IMR-90 (cell line): ENCODE data around the gene LAPTM5. TPM values are rescaled to one million over a fixed set of nuclear protein-coding genes. Genes with fewer than 3 reads are reported as not detected.

Experiments
- ATAC-seq: fragments of 200-7000 bp; cut with Tn5 transposase; 2 replicates; pipeline ENCODE4 v1.9.1; 2020; ENCODE audit warnings: low read depth, mild to moderate bottlenecking, moderate library complexity
- BruUV-seq: library from RNA; stranded (reverse); fragments of 400-500 nt; replicated peaks from 2 replicates; lab custom pipeline; 2021; lab: Mats Ljungman, UMichigan
- CTCF ChIA-PET: fragments of 300-600 bp; formaldehyde crosslinking; extraction: SDS; loops from one replicate; lab custom pipeline; 2021; ENCODE audit warnings: antibody characterized with exemption; lab: Yijun Ruan, JAX
- POLR2A ChIA-PET: fragments of 300-600 bp; sonication (Branson Sonifier 250); formaldehyde crosslinking; loops from one replicate; lab custom pipeline; 2022; ENCODE audit warnings: antibody characterized with exemption; ENCODE audit not compliant: unreplicated experiment; lab: Charles Lee
- DNase-seq: peaks from one replicate; pipeline ENCODE4 v3.0.0; 2013
- H2AFZ ChIP-seq: replicated peaks from 2 replicates; pipeline ENCODE3; 2013; ENCODE audit warnings: low read length, mild to moderate bottlenecking; ENCODE audit not compliant: poor library complexity
- H2AK5ac ChIP-seq: 2 replicates; pipeline ENCODE4 v1.6.1; 2013; ENCODE audit warnings: low read depth, low read length, inconsistent platforms
- H2AK9ac ChIP-seq: replicated peaks from 2 replicates; pipeline ENCODE3; 2013; ENCODE audit warnings: mild to moderate bottlenecking, low read depth, low read length, moderate library complexity; ENCODE audit not compliant: poor library complexity
- H2BK120ac ChIP-seq: 2 replicates; pipeline ENCODE4 v1.6.1; 2013; ENCODE audit warnings: low read depth, low read length, inconsistent platforms
- H2BK15ac ChIP-seq: 3 replicates; pipeline ENCODE4 v1.6.1; 2013; ENCODE audit warnings: low read depth, low read length, inconsistent platforms
- H2BK20ac ChIP-seq: 2 replicates; pipeline ENCODE4 v1.6.1; 2013; ENCODE audit warnings: low read depth, mild to moderate bottlenecking, inconsistent platforms, low read length, moderate library complexity
- H2BK5ac ChIP-seq: 2 replicates; pipeline ENCODE4 v1.6.1; 2013; ENCODE audit warnings: mild to moderate bottlenecking, low read depth, low read length, inconsistent platforms; ENCODE audit not compliant: poor library complexity, severe bottlenecking
- H3K14ac ChIP-seq: replicated peaks from 2 replicates; pipeline ENCODE4 v1.6.1; 2013; ENCODE audit warnings: low read depth, low read length, inconsistent platforms
- H3K18ac ChIP-seq: 2 replicates; pipeline ENCODE4 v1.6.1; 2013; ENCODE audit warnings: low read depth, low read length, control low read depth
- H3K23ac ChIP-seq: 2 replicates; pipeline ENCODE4 v1.6.1; 2013; ENCODE audit warnings: low read depth, low read length, inconsistent platforms
- H3K27ac ChIP-seq: 2 replicates; pipeline ENCODE4 v1.5.1; 2013; ENCODE audit warnings: mild to moderate bottlenecking, control low read depth, low read length; ENCODE audit not compliant: insufficient read depth
- H3K27me3 ChIP-seq: 2 replicates; pipeline ENCODE4 v1.6.1; 2013; ENCODE audit warnings: low read length; ENCODE audit not compliant: control insufficient read depth, insufficient read depth
- H3K36me3 ChIP-seq: 2 replicates; pipeline ENCODE4 v1.6.1; 2013; ENCODE audit warnings: low read length, mixed read lengths; ENCODE audit not compliant: control insufficient read depth, insufficient read depth
- H3K4ac ChIP-seq: 2 replicates; pipeline ENCODE4 v1.6.1; 2013; ENCODE audit warnings: low read depth, low read length, inconsistent platforms
- H3K4me1 ChIP-seq: 2 replicates; pipeline ENCODE4 v1.6.1; 2013; ENCODE audit warnings: low read length, mixed read lengths; ENCODE audit not compliant: control insufficient read depth, insufficient read depth
- H3K4me2 ChIP-seq: 2 replicates; pipeline ENCODE4 v1.6.1; 2013; ENCODE audit warnings: low read depth, mild to moderate bottlenecking, control low read depth, low read length, moderate library complexity
- H3K4me3 ChIP-seq: 2 replicates; pipeline ENCODE4 v1.5.1; 2013; ENCODE audit warnings: low read depth, mild to moderate bottlenecking, control low read depth, low read length, moderate library complexity; ENCODE audit not compliant: insufficient read depth
- H3K56ac ChIP-seq: 2 replicates; pipeline ENCODE4 v1.6.1; 2013; ENCODE audit warnings: low read length, inconsistent platforms; ENCODE audit not compliant: insufficient read depth; ENCODE audit errors: extremely low read depth
- H3K79me1 ChIP-seq, 2 experiments: 2 replicates each; pipeline ENCODE4 v1.6.1; 2013; ENCODE audit warnings: low read length in 2 of 2, inconsistent platforms in 1 of 2, low read depth in 1 of 2
- H3K9ac ChIP-seq: 2 replicates; pipeline ENCODE4 v1.6.1; 2013; ENCODE audit warnings: low read depth, low read length, control low read depth
- H3K9me1 ChIP-seq: 2 replicates; pipeline ENCODE4 v1.6.1; 2013; ENCODE audit warnings: low read length, inconsistent platforms; ENCODE audit not compliant: insufficient read depth
- H3K9me3 ChIP-seq: 2 replicates; pipeline ENCODE4 v1.6.1; 2013; ENCODE audit warnings: low read length; ENCODE audit not compliant: control insufficient read depth, insufficient read depth
- H4K20me1 ChIP-seq: 2 replicates; pipeline ENCODE4 v1.6.1; 2013; ENCODE audit warnings: low read length, inconsistent platforms; ENCODE audit not compliant: insufficient read depth
- H4K5ac ChIP-seq: 2 replicates; pipeline ENCODE4 v1.6.1; 2013; ENCODE audit warnings: mild to moderate bottlenecking, low read depth, low read length, control low read depth
- H4K8ac ChIP-seq, 2 experiments: 2 replicates each; pipeline ENCODE4 v1.6.1; 2013; ENCODE audit warnings: low read depth in 2 of 2, low read length in 2 of 2, control low read depth in 1 of 2, inconsistent platforms in 1 of 2
- H4K91ac ChIP-seq: 2 replicates; pipeline ENCODE4 v1.6.1; 2013; ENCODE audit warnings: low read depth, low read length, inconsistent platforms; ENCODE audit not compliant: insufficient read depth
- CHD1 ChIP-seq: IDR thresholded peaks from 2 replicates; pipeline ENCODE4 v1.6.1; 2012; ENCODE audit warnings: low read depth, low read length, improper control_type of control experiment
- CTCF ChIP-seq: conservative IDR thresholded peaks from 2 replicates; pipeline ENCODE4 v1.5.1; 2012; ENCODE audit warnings: mild to moderate bottlenecking, low read depth, low read length, improper control_type of control experiment
- ELK1 ChIP-seq: fragments of 150-350 bp; IDR thresholded peaks from 2 replicates; pipeline ENCODE4 v1.6.1; 2016; ENCODE audit warnings: low read depth, mild to moderate bottlenecking, low read length, moderate library complexity, borderline replicate concordance
- MAFK ChIP-seq: IDR thresholded peaks from 2 replicates; pipeline ENCODE4 v1.6.1; 2012; ENCODE audit warnings: low read depth, low read length, improper control_type of control experiment
- MXI1 ChIP-seq: IDR thresholded peaks from 2 replicates; pipeline ENCODE4 v1.6.1; 2012; ENCODE audit warnings: low read depth, mild to moderate bottlenecking, low read length, moderate library complexity, borderline replicate concordance
- NFE2L2 ChIP-seq: fragments of 150-350 bp; IDR thresholded peaks from 2 replicates; pipeline ENCODE4 v1.6.1; 2016; ENCODE audit warnings: low read depth, mild to moderate bottlenecking, low read length
- POLR2A ChIP-seq: IDR thresholded peaks from 2 replicates; pipeline ENCODE4 v1.6.1; 2012; ENCODE audit warnings: mild to moderate bottlenecking, low read depth, low read length
- RAD21 ChIP-seq: IDR thresholded peaks from 2 replicates; pipeline ENCODE4 v1.6.1; 2012; ENCODE audit warnings: low read length, improper control_type of control experiment
- RCOR1 ChIP-seq: IDR thresholded peaks from 2 replicates; pipeline ENCODE4 v1.6.1; 2012; ENCODE audit warnings: mild to moderate bottlenecking, low read length, improper control_type of control experiment; ENCODE audit not compliant: insufficient replicate concordance
- RFX5 ChIP-seq: IDR thresholded peaks from 2 replicates; pipeline ENCODE4 v1.8.0; 2012; ENCODE audit warnings: low read depth, mild to moderate bottlenecking, low read length, moderate library complexity
- SMC3 ChIP-seq: fragments of 150-350 bp; IDR thresholded peaks from 2 replicates; pipeline ENCODE4 v1.6.1; 2016; ENCODE audit warnings: low read depth, mild to moderate bottlenecking, antibody characterized with exemption, low read length, moderate library complexity
- USF2 ChIP-seq: fragments of 150-350 bp; IDR thresholded peaks from 2 replicates; pipeline ENCODE4 v1.6.1; 2017; ENCODE audit warnings: mild to moderate bottlenecking, antibody characterized with exemption, low read length, low read depth
- WGBS, 2 experiments: methylation state at CpG; one replicate each; pipeline versions ENCODE4 v1.1.5 to v1.1.7; 2013; ENCODE audit warnings: missing lambda C conversion rate in 2 of 2; ENCODE audit not compliant: insufficient read length in 1 of 2; ENCODE audit errors: extremely low coverage in 2 of 2; 5-methylcytosine and 5-hydroxymethylcytosine counted together
- dilution Hi-C: fragments of 300-500 bp; cut with HindIII; formaldehyde crosslinking; loops from one replicate; pipeline ENCODE4 v1.14.3; 2018; ENCODE audit warnings: low sequenced_read_pairs; ENCODE audit not compliant: unreplicated experiment
- in situ Hi-C: fragments of 300-500 bp; cut with MboI; formaldehyde crosslinking; loops from 3 replicates; pipeline ENCODE4 v1.14.3; 2019; ENCODE audit warnings: low sequenced_read_pairs, inconsistent platforms, mixed read lengths
- intact Hi-C: fragments of 100-400 bp; cut with micrococcal nuclease; formaldehyde crosslinking; loops from 2 replicates; pipeline ENCODE4 v1.10.0; 2022
- polyA plus RNA-seq, 3 experiments: library from polyadenylated mRNA; depleted of rRNA; stranded (reverse); fragments of >200 nt; gene quantifications; 2 replicates each; pipeline ENCODE4 v1.2.3, GENCODE V29; 2012; ENCODE audit warnings: low replicate concordance in 1 of 3
- total RNA-seq: library from RNA; depleted of rRNA; stranded (reverse); fragments of >200 nt; gene quantifications from 2 replicates; pipeline ENCODE4 v1.2.3, GENCODE V29; 2012

The LAPTM5 gene
- total and polyA plus RNA-seq, 2 of the 4 experiments (the other 2 are of a cell fraction), result 0.09 TPM; not detected in 1

- Histone ChIP-seq H3K14ac (no peak overlapping the region), H3K23ac (no peak overlapping the region), H3K18ac (no peak overlapping the region), H3K36me3 (no peaks in the 10 kb centered on the region), H2AK5ac (no peak overlapping the region), H2AFZ (peak overlapping the region; percentile 39), H3K4me3 (no peak overlapping the region), H3K9ac (no peak overlapping the region), H4K8ac (no peak overlapping the region), H2BK5ac (no peak overlapping the region), H2AK9ac (no peak overlapping the region), H2BK20ac (no peak overlapping the region), H4K20me1 (no peaks in the 10 kb centered on the region), H3K27me3 (peaks cover 35% of the 10 kb centered on the region), H2BK15ac (no peak overlapping the region), H3K4ac (no peak overlapping the region), H3K56ac (no peak overlapping the region), H3K79me1 (no peaks in the 10 kb centered on the region), H3K27ac (no peak overlapping the region), H3K4me1 (no peaks in the 10 kb centered on the region), H4K91ac (no peak overlapping the region), H3K9me3 (no peaks in the 10 kb centered on the region), H3K4me2 (no peak overlapping the region), H2BK120ac (no peak overlapping the region), H3K9me1 (no peaks in the 10 kb centered on the region), H4K5ac (no peak overlapping the region)
- no peak for TF ChIP-seq SMC3
- no peak for TF ChIP-seq RCOR1
- TF ChIP-seq MAFK, result no peak
- TF ChIP-seq CTCF, result no peak
- no peak for TF ChIP-seq RAD21
- peak; percentile 39; the same call in 1 of the 2 replicates for TF ChIP-seq USF2
- no peak for TF ChIP-seq NFE2L2
- no peak for TF ChIP-seq CHD1
- TF ChIP-seq POLR2A, result no peak
- no peak for TF ChIP-seq ELK1
- no peak for TF ChIP-seq RFX5
- peak; percentile 64; the same call in 1 of the 2 replicates for TF ChIP-seq MXI1
- ChIA-PET CTCF (no interaction called here), POLR2A (no interaction called here)
- no TSS peak for BruUV-seq
- WGBS, 2 experiments, result 20% methylated on average over 4 of the region's 9 CpGs; no CpG with 5 or more reads in 1 of the 2 experiments
- dilution Hi-C loops, result no loop called here
- in situ Hi-C loops, result loop anchor here (10.0 kb wide), 2 partner anchors 1002 to 1812 kb away; no protein-coding TSS in a partner anchor
- peak; percentile 29 for DNase-seq
- 0 out of 2 replicates have a peak, but pooled peaks have one; percentile 8 for ATAC-seq
- intact Hi-C loops, result loop anchor here (10.0 kb wide), 1 partner anchor 622 kb away; no protein-coding TSS in a partner anchor
Measured at GRCh38 chr1:30706528-30706927, 51.0 kb downstream of the LAPTM5 start.
